LNCaP clone FGC (cell line): Measurements from ENCODE around the gene FILIP1L.

Experiments
- DNase-seq: peaks from one replicate; pipeline ENCODE4 v3.0.0-alpha.2; 2011; ENCODE audit warnings: low read depth
- H3K4me3 ChIP-seq: 2 replicates; pipeline ENCODE4 v1.5.1; 2011; ENCODE audit warnings: mild to moderate bottlenecking, low read depth, low read length, control low read depth
- TF ChIP-seq, protein P1 (sequence below): IDR thresholded peaks from 2 replicates; pipeline ENCODE4 v1.5.1; 2012; ENCODE audit warnings: mild to moderate bottlenecking; ENCODE audit not compliant: control insufficient read depth, insufficient read depth; ENCODE audit errors: extremely low read depth

FILIP1L gene

DNA sequence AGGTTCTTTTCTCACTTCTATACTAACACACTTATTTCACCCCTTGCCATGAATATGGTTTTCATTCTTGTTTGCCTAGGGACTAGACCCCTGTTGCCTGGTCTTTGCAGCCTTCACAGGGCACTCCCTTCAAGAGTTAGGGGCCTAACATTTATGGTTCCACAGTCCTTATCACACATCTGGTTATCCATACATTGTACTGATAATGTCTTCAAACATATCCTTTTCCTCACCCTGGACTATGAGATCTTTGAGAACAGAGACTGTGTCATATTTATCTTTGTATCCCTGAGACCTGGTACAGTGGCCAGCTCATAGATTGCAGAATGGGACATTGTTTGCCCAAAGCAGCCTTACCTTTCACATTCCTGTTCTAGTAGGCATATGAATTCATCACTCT, 190.4 kb downstream of the FILIP1L start:
- TF ChIP-seq, protein P1, sequence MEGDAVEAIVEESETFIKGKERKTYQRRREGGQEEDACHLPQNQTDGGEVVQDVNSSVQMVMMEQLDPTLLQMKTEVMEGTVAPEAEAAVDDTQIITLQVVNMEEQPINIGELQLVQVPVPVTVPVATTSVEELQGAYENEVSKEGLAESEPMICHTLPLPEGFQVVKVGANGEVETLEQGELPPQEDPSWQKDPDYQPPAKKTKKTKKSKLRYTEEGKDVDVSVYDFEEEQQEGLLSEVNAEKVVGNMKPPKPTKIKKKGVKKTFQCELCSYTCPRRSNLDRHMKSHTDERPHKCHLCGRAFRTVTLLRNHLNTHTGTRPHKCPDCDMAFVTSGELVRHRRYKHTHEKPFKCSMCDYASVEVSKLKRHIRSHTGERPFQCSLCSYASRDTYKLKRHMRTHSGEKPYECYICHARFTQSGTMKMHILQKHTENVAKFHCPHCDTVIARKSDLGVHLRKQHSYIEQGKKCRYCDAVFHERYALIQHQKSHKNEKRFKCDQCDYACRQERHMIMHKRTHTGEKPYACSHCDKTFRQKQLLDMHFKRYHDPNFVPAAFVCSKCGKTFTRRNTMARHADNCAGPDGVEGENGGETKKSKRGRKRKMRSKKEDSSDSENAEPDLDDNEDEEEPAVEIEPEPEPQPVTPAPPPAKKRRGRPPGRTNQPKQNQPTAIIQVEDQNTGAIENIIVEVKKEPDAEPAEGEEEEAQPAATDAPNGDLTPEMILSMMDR: no peak
- no peak for DNase-seq
- H3K4me3 ChIP-seq: no peak overlapping the region

DNA sequence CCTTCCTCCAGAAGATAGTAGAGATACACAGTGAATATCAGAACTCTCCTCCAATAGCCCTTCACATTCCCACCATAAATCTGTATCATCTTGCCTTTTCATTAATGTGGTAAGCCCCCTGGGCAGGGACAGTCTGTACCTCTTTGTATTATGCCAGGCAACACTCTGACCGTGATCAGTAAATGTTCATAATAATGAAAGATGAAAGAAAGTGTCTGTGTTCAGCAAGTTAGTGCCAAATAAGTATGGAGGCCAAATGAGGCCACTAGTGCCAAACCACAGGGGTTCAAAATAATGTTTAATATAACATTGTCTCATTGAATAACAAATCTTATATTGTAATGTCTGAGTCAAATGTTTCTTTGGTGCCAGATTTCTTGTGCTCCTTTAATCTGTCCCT, 192.3 kb downstream of the FILIP1L start:
- H3K4me3 ChIP-seq: no peak overlapping the region
- TF ChIP-seq, protein P1: no peak
- DNase-seq: no peak

DNA sequence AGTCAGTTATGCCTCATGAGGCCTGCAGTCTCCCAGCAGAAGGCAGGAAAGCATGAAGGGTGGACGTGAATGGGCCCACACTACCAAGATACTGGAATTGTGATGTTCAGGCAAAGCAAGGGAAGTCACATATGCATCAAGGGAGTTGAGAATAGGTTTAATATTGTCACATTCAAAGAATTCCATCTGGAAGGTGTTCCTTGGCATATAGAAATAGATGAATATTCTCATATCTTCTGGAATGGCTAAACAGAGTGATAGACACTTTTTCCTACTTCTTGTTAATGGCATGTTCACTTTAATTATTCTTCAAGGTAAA, 193.0 kb downstream of the FILIP1L start:
- no peak for DNase-seq
- TF ChIP-seq, protein P1: no peak
- no peak overlapping the region for H3K4me3 ChIP-seq

DNA sequence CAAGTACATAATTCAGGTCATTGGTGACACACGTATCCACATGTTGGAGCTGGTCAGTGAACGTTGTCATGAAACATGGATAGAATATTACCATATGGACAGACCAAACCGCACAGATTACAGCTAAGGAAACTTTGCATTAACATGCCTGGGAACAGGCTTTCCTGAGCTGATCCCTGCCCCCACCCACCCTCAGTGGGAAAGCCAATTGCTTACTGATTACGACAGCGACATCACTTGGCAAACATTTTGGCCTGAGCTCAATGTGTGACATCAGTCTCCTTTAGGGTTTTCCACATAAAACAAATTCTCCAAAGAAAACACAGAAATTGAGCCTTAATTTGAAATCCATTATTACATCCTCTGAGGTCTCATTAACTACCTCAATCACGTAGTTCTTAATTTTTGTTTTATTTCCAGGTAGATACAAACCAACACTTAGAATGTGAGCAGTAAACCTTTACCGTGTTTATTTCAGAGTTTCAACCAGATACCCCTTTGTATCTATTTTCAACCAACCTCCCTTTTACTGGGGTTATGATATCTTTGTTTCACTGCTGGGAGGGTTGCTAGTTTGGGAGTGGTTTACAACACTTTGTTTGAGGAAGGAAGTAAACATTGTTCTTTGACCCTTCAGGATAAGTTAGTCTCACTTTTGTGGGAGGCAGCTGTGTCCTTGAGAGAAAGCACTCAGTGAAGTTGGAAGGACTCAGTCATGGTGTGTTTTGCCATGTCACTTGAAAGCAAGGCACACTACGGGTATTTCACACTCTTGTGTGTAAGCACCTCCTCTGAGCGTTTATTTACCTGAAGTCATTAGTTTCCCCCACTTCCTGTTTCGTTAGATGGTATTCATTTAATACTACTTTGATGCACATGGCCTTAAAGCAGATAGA, 193.6 kb downstream of the FILIP1L start:
- H3K4me3 ChIP-seq: no peak overlapping the region
- no peak for DNase-seq
- TF ChIP-seq, protein P1: no peak

DNA sequence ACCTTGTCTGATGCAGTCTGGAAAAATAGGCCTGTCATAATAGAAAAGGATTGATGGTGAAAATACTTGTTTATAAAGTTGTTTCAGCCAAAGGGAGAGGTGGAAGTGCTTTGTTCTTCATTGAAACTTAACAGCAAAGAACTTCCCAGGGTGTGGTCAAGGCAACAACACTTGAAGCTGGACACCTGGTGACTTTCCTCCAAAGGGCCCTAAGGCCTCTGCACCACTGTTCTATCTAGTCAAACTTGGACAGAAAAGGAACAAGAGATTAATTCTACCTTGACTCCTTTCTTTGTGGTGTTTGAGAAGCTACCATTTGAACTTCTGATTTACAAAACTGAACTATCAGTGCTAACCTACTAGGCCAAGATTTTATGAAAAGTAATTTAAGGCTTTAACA, 194.6 kb downstream of the FILIP1L start:
- TF ChIP-seq, protein P1: no peak
- DNase-seq: no peak
- no peak overlapping the region for H3K4me3 ChIP-seq

DNA sequence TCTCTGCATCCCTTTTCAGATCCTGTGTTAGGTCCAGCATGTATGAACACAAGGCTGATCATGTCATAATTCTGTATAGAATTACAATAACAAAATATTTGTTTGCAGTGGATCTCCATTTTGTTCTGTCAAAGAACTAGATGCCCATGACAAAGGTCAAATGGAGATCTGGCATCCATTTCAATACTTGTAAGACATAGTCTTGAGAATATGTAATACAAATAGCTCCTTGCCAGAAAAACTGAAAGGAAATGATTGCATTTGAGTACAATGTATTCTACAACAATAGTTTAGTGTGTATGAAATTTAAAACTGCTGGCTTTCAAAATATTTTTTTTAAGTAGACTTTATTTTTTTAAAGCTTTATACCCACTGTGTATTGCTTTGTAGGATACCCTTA, 195.6 kb downstream of the FILIP1L start:
- TF ChIP-seq, protein P1: no peak
- no peak overlapping the region for H3K4me3 ChIP-seq
- no peak for DNase-seq

DNA sequence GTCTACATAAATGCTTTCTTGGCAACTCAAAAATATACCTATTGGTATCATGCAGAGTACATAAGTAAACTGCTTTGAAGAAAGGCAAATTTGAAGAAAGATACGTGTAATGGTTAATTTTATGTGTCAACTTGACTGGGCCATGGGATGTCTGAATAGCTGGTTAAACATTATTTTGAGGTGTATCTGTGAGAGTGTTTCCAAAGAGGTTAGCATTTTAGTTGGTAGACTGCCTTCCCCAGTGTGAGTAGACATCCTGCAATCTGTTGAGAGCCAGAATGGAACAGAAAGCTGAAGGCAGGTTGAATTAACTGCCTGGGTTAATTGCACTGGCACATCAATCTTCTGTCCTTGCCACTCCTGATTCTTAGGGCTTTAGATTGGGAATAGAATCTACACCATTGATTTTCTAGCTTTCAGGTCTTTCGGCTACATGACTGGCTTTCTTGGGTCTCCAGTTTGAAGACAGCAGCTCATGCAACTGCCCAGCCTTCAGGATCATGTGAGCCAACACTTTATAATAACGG, 198.3 kb downstream of the FILIP1L start:
- TF ChIP-seq, protein P1: no peak
- no peak overlapping the region for H3K4me3 ChIP-seq

More for the DNA sequence above, 198.3 kb downstream of the FILIP1L start:
- DNase-seq: no peak
